T-helper 1 cell (primary cell): Measurements from ENCODE around the gene SZT2.
"Not testable (repeated sequence)": the region's sequence is repeated elsewhere in the genome, so short reads cannot be mapped to it uniquely, and the experiment has no call there.

ENCODE experiments used
- DNase-seq, 5 donors: peaks; one replicate each; pipeline ENCODE4 v3.0.0-alpha.2; 2012 to 2020

The SZT2 gene

GRCh38 chr1:43388613-43389012, 1.1 kb upstream of the SZT2 start:
- no peak for DNase-seq

- DNase-seq, result no peak
Measured at GRCh38 chr1:43392702-43393101, 3.0 kb downstream of the SZT2 start.

- DNase-seq, result no peak
Measured at GRCh38 chr1:43395523-43395922, 5.8 kb downstream of the SZT2 start.

- no peak for DNase-seq
Measured at GRCh38 chr1:43396059-43396458, 6.4 kb downstream of the SZT2 start.

GRCh38 chr1:43398227-43398626, 8.5 kb downstream of the SZT2 start:
- DNase-seq, result no peak

- DNase-seq, result not testable (repeated sequence)
Measured at GRCh38 chr1:43400441-43400840, 10.7 kb downstream of the SZT2 start.

- no peak for DNase-seq
Measured at GRCh38 chr1:43402089-43402865, 12.6 kb downstream of the SZT2 start.

DNA sequence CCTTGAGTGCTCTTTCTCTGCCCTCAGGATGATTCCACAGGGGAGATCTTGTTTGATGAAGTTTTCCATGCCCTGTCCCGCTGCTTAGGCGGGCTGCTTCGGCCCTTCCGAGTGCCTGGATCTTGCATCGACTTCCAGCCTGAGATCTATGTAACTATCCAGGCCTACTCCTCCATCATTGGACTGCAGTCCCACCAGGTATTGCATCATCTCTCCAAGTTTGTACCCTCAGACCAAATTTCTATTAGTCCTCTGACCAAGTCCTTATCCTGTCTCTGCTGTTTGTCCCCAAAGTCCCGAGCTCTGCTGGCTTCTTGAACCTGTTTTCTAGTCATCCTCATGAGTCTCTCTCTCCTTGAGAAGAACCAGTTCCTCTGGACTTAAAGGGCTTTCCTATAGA, 14.7 kb downstream of the SZT2 start:
- DNase-seq, result no peak

- DNase-seq, result no peak
Measured at GRCh38 chr1:43405219-43405875, 15.6 kb downstream of the SZT2 start.

- no peak for DNase-seq
Measured at GRCh38 chr1:43405876-43406234, 16.2 kb downstream of the SZT2 start.

- no peak for DNase-seq
Measured at GRCh38 chr1:43410571-43410970, 20.9 kb downstream of the SZT2 start.

GRCh38 chr1:43413426-43413825, 23.7 kb downstream of the SZT2 start:
- DNase-seq, result not testable (repeated sequence)

DNA sequence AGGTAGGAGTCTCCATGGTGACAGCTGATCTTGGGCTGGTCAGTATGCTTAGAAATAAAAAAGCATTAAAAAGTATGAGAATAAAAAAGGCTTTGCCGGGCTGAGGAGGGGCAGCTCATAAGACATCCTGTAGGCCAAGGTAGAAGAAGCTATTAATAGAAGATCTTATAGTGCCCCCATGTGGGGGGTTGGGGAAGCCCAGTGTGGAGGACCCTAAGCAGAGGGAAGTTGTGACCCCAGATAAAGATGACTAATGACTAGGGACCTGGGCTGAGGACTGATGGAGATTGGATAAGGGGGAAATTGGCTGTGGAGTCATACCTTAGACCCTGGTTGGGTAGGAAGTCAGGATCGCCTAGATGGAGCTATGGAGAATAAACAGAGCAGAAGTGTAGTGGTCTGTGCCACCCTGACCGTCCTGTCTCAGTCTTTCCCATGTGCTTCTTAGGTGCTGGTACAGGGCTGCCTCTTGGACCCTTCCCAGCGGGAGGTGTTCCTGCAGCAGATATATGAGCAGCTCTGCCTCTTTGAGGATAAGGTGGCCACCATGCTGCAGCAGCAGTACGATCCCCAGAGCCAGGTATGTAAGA, 25.0 kb downstream of the SZT2 start:
- peak; percentile 27 to 64 (median 47) for DNase-seq

GRCh38 chr1:43415901-43416300, 26.2 kb downstream of the SZT2 start:
- no peak for DNase-seq

DNA sequence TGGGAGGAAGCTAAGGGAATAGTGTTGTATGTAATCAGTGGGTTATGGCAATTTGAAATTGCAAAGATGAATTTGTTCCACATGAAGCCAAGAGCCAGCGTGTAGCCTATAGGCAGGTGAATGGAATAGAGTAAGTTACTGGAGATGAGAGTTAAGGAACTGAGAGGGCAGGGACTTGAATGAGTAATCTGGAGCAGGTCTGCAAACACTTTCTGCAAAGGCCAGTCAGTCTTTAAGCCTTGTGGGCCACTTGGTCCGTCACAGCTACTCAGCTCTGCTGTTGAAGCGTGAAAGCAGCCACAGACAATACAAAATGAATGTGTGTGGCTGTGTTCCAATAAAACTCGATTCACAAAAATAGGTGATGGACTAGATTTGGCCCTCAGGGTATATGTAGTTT, 29.2 kb downstream of the SZT2 start:
- no peak for DNase-seq

- no peak for DNase-seq
Measured at GRCh38 chr1:43419627-43420425, 30.1 kb downstream of the SZT2 start.

- DNase-seq, result no peak
Measured at GRCh38 chr1:43420874-43421273, 31.2 kb downstream of the SZT2 start.

DNA sequence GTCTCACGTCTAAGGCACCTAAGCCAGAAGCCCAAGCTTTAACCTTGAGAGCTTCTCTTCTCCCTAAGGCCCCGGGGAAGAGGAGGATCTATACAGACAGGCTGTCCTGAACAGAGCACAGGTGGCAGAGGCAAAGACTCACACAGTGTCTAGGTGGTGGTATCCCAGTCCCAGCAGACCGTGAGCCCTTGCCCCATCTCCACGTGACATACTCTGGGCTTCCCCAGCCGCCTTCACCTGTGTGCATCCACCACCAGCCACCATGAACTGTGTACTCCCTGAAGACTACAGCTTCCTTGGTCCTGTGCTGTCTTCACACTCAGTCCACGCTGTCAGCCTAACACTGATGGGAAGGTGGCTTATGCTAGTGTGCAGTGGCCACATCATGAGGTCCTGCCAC, 31.7 kb downstream of the SZT2 start:
- no peak for DNase-seq

GRCh38 chr1:43421976-43422750, 32.5 kb downstream of the SZT2 start:
- DNase-seq, result no peak

DNA sequence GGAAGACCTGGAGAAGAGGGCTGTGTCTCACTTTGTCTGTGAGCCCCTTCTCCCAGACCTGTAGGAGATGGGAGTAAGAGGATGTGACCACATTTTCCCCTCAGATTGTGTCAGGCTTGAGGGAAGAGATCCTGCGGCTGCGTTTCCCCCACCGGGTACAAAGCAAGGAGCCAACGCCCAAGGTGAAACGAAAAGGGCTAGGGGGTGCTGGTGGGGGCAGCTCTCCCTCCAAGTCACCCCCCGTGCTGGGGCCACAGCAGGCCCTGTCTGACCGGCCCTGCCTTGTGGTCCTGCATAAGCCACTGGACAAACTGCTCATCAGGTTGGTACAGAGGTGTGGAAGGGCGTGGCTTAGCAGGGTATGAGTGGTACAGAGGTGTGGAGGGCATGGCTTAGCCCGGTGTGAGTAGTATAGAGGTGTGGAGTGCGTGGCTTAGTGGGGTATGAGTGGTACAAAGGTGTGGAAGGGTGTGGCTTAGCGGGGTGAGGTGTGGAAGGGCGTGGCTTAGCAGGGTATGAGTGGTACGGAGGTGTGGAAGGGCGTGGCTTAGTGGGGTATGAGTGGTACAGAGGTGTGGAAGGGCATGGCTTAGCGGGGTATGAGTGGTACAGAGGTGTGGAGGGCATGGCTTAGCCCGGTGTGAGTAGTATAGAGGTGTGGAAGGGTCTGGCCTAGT, 33.4 kb downstream of the SZT2 start:
- DNase-seq, result no peak

GRCh38 chr1:43423672-43424550, 34.2 kb downstream of the SZT2 start:
- DNase-seq, result peak in 1 of 5 donors; percentile 17
